ENCODE measurements around the gene SOX15. TPM values are rescaled to one million over a fixed set of nuclear protein-coding genes. Genes with fewer than 3 reads are reported as not detected.
"Not testable (repeated sequence)": the region's sequence is repeated elsewhere in the genome, so short reads cannot be mapped to it uniquely, and the experiment has no call there.

The SOX15 gene
- not detected for total RNA-seq
- long read RNA-seq: 0 reads

DNA sequence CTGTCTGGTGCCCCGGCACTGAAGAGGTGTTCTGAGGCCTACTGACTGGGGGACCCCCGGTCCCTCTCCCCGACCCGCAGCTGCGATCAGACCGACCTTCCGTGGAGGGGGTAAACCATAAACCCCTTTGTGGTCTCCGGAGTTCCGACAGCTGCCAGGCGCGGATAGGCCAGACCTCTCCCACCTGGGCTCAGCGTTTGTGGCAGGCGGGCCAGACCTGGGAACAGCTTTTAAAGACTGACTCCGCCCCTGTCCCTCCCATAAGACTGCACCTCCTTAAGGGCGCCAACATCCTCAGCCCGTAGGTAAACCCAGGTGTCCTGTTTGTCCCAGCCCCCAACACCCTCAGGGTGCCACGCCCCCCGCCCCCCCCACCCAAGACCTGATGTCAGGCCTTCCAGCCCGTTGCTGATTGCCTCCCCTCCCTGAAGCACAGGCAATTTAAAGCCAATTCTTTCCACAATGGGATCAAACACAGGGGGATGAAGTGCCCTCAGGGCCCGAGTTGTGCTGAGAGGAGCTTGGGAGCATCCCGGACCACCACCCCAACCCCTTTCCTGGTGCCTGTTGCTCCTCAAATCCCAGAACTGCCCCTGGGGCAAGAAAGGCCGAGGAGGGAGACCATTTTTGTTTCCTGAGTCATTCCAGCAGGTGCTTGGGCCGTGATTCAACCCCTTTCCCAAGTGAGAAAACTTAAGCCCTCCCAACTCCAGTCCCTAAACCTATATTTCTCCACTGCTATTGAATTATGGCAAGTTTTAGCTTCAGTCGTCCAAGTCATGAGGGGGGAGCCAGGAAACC is at the start of gene SOX15:
Gene SOX15 (minus strand): TSS at position 204 of the 801 bp plus-strand sequence. CDS start 418 bp downstream, outside the sequence.
- DNase-seq (ENCODE audit: low spot score): no peak

DNA sequence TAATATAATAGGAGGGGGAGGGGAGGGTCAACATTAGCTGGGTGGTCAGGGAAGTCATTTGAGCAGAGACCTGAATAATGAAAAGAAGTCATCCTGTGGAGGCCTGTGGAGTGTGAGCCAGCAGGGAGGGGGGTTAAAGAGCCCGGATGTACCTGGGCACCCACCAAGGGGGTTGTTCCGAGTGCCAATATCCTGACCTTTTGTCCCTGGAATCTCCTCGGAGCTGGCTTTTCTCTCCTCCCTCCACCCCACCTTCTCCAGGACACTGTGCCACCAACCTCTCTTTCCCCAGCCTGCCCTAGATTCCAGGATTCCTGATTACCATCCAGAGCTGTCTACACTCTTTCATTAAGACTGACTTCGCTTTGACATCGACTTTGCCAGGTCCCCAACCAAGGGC is 46.3 kb upstream of the SOX15 start:
- no peak for DNase-seq (ENCODE audit: low spot score)

DNA sequence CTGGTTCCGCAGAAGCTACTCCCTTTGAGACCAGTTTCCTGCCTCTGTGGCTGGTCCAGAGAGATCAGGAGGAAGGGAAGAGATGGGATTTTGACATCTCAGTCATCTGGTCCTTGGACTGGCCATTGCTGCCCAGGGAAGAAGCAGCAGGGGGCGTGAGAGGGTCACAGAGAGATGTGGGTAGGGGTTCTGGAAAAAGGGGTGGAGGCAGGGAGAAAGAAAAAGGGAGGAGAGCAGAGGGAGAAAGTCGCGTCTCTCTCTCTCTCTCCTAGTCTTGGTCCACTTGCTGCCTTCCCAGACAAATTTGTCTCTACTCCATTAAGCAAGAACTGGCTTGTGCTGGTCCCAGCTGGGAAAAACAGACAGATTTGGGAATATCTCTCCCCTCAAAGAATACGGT is 44.5 kb upstream of the SOX15 start:
- no peak for DNase-seq (ENCODE audit: low spot score)

DNA sequence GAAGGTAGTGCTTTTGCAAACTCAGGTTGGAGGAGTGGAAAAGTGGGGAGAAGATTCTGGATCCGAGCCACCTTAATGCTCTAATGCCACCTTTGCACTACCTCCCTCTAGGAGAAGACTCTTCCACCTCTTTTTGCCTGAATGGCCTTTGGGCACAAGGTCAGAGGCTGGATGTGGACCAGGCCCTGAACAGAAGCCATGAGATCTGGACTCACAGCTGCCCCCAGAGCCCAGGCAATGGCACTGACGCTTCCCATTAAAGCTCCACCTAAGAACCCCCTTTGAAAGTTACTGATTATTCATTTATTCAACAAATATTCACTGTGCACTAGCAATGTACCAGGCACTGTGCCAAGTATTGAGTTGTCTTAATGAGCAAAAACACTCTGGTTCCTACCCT is 43.2 kb upstream of the SOX15 start:
- no peak for DNase-seq (ENCODE audit: low spot score)

GRCh38 chr17:7632492-7632894 is 42.6 kb upstream of the SOX15 start:
- no peak for DNase-seq (ENCODE audit: low spot score)

DNA sequence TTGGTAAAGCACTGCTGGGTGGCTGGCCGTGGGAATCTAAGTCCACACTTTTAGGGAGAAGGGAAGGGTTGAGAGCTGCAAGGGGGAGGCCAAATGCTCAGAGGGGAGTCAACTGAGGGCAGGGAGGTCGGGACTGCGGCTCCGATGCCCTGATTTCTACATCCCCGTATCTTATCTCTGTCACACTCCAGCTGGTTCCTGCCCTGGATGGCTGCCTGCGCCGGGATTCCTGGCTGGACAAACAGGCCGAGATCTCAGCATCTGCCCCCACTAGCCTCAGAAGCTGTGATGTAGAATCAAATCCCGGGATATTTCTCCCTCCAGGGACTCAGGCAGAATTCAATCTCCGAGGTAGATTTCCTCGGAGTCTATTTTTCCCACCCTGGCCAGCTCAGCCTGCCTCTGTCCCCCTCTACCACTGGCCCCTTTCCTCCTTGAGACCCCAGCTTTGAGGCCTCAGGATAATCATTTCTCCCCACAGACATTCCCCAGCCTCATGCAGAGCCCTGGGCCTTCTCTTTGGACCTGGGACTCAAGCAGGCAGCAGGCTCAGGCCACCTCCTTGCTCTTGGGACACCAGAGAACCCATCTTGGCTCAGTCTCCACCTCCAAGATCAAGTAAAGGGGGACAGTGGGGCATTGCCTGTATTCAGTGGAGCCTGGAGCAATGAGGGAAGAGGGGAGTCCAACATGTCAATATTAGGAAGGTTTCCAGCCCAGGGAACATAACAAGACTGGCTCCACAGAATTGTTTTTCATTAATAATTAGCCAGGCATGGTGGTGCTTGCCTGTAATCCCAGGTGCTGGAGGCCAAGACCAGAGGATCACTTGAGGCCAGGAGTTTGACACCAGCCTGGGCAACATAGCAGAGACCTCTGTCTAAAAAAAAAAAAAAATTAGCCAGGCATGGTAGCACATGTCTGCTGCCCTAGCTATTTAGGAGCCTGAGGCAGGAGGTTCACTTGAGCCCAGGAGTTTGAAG is 41.8 kb upstream of the SOX15 start:
- no peak for DNase-seq (ENCODE audit: low spot score)

DNA sequence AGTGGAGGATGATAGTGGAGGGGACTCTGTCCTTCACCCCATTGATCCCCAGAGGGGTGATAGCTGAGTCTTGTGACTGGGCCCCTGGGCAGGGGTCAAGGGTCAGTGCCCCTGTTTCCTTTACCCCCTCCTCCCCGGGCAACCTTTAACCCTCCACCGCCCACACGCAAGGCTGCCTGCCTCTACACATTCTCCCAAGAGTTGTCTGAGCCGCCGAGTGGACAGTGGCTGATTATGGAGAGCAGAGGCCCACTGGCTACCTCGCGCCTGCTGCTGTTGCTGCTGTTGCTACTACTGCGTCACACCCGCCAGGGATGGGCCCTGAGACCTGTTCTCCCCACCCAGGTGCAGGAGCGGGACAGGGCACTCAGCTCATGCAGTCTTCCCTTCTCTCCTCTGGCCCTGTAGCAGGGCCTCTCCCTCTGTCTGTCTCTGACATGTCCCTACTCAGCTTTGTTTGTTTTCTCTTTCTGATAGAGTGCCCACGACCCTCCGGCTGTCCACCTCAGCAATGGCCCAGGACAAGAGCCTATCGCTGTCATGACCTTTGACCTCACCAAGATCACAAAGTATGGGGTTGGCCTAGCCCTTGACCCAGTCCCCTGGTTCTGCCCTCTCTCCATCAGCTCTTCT is 40.2 kb upstream of the SOX15 start, which contains the start of gene SHBG:
Gene SHBG (plus strand): TSS at position 197 of the 633 bp plus-strand sequence. CDS start 38 bp downstream, at position 235.
- no peak for DNase-seq (ENCODE audit: low spot score)

GRCh38 chr17:7627250-7628121 is 37.6 kb upstream of the SOX15 start, which contains the start of gene SAT2:
Gene SAT2 (minus strand): TSS chr17:7627821. CDS start chr17:7627635, 186 bp downstream.
- peak; percentile 96 for DNase-seq (ENCODE audit: low spot score)

- no peak for DNase-seq (ENCODE audit: low spot score)
Measured at GRCh38 chr17:7626956-7627249, 37.0 kb upstream of the SOX15 start.

- DNase-seq (ENCODE audit: low spot score): no peak
Measured at GRCh38 chr17:7626307-7626706, 36.4 kb upstream of the SOX15 start.

GRCh38 chr17:7625749-7626148 is 35.9 kb upstream of the SOX15 start:
- DNase-seq (ENCODE audit: low spot score): not testable (repeated sequence)

- no peak for DNase-seq (ENCODE audit: low spot score)
Measured at GRCh38 chr17:7623661-7624060, 33.8 kb upstream of the SOX15 start.

DNA sequence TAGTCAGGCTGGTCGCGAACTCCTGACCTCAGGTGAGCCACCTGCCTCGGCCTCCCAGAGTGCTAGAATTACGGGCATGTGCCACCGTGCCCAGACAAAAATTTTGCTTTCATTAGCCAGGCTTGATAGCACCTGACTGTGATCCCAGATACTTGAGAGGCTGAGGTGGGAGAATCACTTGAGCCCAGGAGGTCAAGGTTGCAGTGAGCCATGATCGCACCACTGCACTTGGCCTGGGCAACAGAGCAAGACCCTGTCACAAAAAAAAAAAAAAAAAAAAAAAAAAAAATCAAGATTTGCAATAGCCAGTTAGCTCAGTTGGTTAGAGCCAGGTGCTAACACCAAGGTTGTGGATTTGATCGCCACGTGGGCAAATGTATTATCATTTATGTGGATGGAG is 30.9 kb upstream of the SOX15 start:
- DNase-seq (ENCODE audit: low spot score): no peak

- DNase-seq (ENCODE audit: low spot score): no peak
Measured at GRCh38 chr17:7618608-7619007, 28.7 kb upstream of the SOX15 start.

DNA sequence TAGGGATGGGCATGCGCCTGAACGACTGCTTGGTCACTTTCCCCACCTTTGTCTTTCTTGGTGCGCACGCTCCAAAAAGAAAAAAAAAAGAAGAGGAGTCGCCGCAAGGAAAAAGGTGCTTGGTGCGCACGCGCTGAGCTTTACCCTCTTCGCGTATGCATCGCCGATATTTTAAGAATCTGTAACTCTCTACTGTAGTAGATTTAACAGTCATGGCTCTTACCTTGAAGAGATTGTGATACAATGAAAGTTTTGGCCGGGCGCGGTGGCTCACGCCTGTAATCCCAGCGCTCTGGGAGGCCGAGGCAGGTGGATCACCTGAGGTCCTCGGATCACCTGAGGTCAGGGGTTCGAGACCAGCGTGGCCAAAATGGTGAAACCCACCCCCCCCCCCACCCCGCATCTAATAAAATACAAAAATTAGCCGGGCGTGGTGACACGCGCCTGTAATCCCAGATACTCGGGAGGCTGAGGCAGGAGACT is 25.4 kb upstream of the SOX15 start:
- DNase-seq (ENCODE audit: low spot score): no peak

DNA sequence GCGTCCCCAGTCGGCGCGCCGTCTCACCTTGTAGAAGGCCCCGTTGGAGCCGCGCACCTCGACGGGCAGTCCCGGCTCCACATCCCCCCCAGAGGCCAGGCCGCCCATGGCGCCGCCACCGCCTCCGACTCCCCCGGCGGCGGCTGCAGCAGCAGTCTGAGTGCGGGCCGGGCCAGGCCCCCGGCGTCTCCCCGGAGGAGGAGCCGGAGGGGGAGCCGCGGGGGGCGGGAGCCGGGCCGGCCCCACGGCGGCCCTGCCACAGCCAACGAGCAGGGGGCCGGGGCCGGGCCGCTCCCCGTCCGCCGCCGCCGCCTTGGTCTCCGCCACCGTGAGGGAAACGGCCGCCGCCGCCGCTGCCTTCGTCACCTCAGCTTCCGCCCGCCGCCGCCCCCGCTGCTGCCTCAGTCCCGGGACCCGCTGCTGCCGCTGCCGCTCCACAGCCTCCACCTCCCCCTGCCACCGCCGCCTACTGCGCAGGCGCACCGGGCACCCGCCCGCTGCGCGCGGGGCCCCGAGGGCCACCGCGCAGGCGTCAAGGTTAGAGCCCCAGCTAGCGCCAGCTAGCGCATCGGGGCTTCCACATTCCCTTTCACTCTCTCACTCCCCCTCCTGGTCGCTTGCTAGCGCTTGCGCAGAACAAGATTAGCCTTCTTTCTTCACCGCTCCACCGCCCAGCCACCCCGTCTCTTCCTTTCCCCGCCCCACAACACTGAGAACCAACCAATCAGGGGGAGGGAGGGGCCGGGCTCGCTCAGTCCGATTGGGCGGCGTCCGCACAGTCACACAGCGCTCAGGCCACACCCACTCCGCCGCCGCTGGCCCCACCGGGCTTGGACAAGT is 24.8 kb upstream of the SOX15 start, which contains the start of gene FXR2:
Gene FXR2 (minus strand): TSS at position 473 of the 840 bp plus-strand sequence. CDS start 365 bp downstream, at position 108.
- peak; percentile 100 for DNase-seq (ENCODE audit: low spot score)

DNA sequence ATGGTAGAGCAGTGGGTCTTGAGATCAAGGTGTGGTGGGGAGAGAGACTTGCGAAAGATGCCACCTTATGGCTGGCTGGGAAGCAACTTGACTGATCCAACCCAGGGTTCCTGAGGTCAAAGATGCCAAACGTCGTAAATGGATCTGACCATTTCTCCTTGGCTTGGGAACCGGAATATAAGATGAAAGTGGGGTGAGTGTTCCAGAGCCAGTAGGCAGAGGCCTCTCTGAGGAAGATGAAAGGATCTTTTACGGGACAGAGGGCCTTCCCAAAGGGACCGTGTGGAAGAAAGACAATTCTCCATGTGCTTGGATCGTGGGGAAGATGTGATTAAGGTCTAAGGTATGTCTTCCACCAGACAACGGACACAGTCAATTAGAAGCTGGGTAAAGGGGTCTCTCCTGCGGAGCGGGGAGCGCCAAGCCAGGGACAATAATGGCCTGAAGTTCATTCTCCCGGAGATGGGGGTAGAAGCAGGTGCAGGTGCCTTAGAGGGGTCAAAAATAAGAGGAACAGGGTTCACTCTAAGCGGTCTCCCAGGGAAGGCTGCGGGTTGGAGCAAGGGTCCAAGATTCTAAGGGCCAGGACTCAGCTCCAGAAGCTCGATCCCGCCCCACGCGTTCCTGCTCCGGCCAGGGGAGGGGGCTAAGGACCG is 24.0 kb upstream of the SOX15 start:
- no peak for DNase-seq (ENCODE audit: low spot score)

GRCh38 chr17:7612294-7612640 is 22.4 kb upstream of the SOX15 start:
- no peak for DNase-seq (ENCODE audit: low spot score)

Data from mesenteric fat pad (tissue), 1 donor.